ENCODE results near the gene STON1. TPM values are rescaled to one million over a fixed set of nuclear protein-coding genes. Genes with fewer than 3 reads are reported as not detected.
A peak's percentile ranks its signal among the peaks of the same experiment; 100 is the strongest.

Gene STON1
- total RNA-seq, 3 donors from 2014 or later = 21.7 to 45.6 (median 35.1) TPM

GRCh38 chr2:48534781-48535180 lies 4.8 kb downstream of the STON1 start:
- intact Hi-C loops (cut with DNase I; ENCODE audit: low total_unique reads) = no loop called here
- DNase-seq (ENCODE audit: low spot score in 2 of 2) = no peak
- TF ChIP-seq CTCF (IDR thresholded peaks at IDR 0.05) (no peak), POLR2A (IDR thresholded peaks at IDR 0.05) (no peak), POLR2AphosphoS5 (IDR thresholded peaks at IDR 0.05) (no peak)
- no peaks in the 10 kb centered on the region for H3K36me3 ChIP-seq
- no peaks in the 10 kb centered on the region for H3K4me1 ChIP-seq
- H3K4me3 ChIP-seq = no peak overlapping the region
- no peak overlapping the region for H3K27ac ChIP-seq
- no peaks in the 10 kb centered on the region for H3K27me3 ChIP-seq
- no peaks in the 10 kb centered on the region for H3K9me3 ChIP-seq

GRCh38 chr2:48540237-48540935 lies 10.4 kb downstream of the STON1 start:
- H3K4me3 ChIP-seq = no peak overlapping the region
- no peaks in the 10 kb centered on the region for H3K9me3 ChIP-seq
- no peaks in the 10 kb centered on the region for H3K36me3 ChIP-seq
- no peak for TF ChIP-seq POLR2AphosphoS5 (IDR thresholded peaks at IDR 0.05)
- DNase-seq (ENCODE audit: low spot score in 2 of 2) = no peak
- intact Hi-C loops (cut with DNase I; ENCODE audit: low total_unique reads) = no loop called here
- no peaks in the 10 kb centered on the region for H3K27me3 ChIP-seq
- H3K27ac ChIP-seq = no peak overlapping the region
- no peaks in the 10 kb centered on the region for H3K4me1 ChIP-seq

- Histone ChIP-seq H3K36me3 (no peaks in the 10 kb centered on the region), H3K27ac (no peak overlapping the region), H3K27me3 (no peaks in the 10 kb centered on the region), H3K4me1 (no peaks in the 10 kb centered on the region), H3K4me3 (no peak overlapping the region), H3K9me3 (no peaks in the 10 kb centered on the region)
- TF ChIP-seq POLR2AphosphoS5 (IDR thresholded peaks at IDR 0.05) (no peak), POLR2A (IDR thresholded peaks at IDR 0.05) (no peak), CTCF (IDR thresholded peaks at IDR 0.05) (no peak)
- intact Hi-C loops (cut with DNase I; ENCODE audit: low total_unique reads) = no loop called here
- no peak for DNase-seq (ENCODE audit: low spot score in 2 of 2)
Measured at GRCh38 chr2:48541666-48542389, 11.9 kb downstream of the STON1 start.

- no peak overlapping the region for H3K4me3 ChIP-seq
- DNase-seq (ENCODE audit: low spot score in 2 of 2) = no peak
- intact Hi-C loops (cut with DNase I; ENCODE audit: low total_unique reads) = no loop called here
- H3K9me3 ChIP-seq = no peaks in the 10 kb centered on the region
- no peak for TF ChIP-seq POLR2A (IDR thresholded peaks at IDR 0.05)
- TF ChIP-seq CTCF (IDR thresholded peaks at IDR 0.05) = no peak
- no peak for TF ChIP-seq POLR2AphosphoS5 (IDR thresholded peaks at IDR 0.05)
- no peaks in the 10 kb centered on the region for H3K27me3 ChIP-seq
- H3K4me1 ChIP-seq = no peaks in the 10 kb centered on the region
- no peaks in the 10 kb centered on the region for H3K36me3 ChIP-seq
- peak overlapping the region in 1 of 2 donors; percentile 64 for H3K27ac ChIP-seq
Measured at GRCh38 chr2:48543895-48544294, 13.9 kb downstream of the STON1 start.

- H3K27ac ChIP-seq = peak overlapping the region; percentile 29 to 64
- H3K9me3 ChIP-seq = no peaks in the 10 kb centered on the region
- H3K4me1 ChIP-seq = no peaks in the 10 kb centered on the region
- intact Hi-C loops (cut with DNase I; ENCODE audit: low total_unique reads) = loop anchor here (5.0 kb wide), 1 partner anchor 252 kb away; no protein-coding TSS in a partner anchor
- no peaks in the 10 kb centered on the region for H3K27me3 ChIP-seq
- H3K4me3 ChIP-seq = no peak overlapping the region
- H3K36me3 ChIP-seq = no peaks in the 10 kb centered on the region
- no peak for DNase-seq (ENCODE audit: low spot score in 2 of 2)
- TF ChIP-seq POLR2AphosphoS5 (IDR thresholded peaks at IDR 0.05) (no peak), CTCF (IDR thresholded peaks at IDR 0.05) (no peak), POLR2A (IDR thresholded peaks at IDR 0.05) (no peak)
Measured at GRCh38 chr2:48545244-48545643, 15.3 kb downstream of the STON1 start.

Data from breast epithelium (tissue), 4 donors.